ENCODE results near the gene AFF2.

AFF2 gene

GRCh38 chrX:148600131-148600530, 99.7 kb downstream of the AFF2 start:
- no peak overlapping the region for H2AFZ ChIP-seq (ENCODE audit: low read length)
- H2BK15ac ChIP-seq (ENCODE audit: low read length): no peak overlapping the region
- no peak overlapping the region for H4K8ac ChIP-seq (ENCODE audit: low read depth, low read length)
- no peak overlapping the region for H4K91ac ChIP-seq (ENCODE audit: low read depth, low read length, poor library complexity)
- H3K14ac ChIP-seq (ENCODE audit: low read length): no peak overlapping the region
- no peaks in the 10 kb centered on the region for H3K9me3 ChIP-seq (replicated peaks in 1 of 2; ENCODE audit: control insufficient read depth in 2 of 2, insufficient read depth in 1 of 2, low read depth in 1 of 2, low read length in 2 of 2)
- H2BK12ac ChIP-seq (ENCODE audit: low read length): no peak overlapping the region
- H3K27me3 ChIP-seq (ENCODE audit: control insufficient read depth in 3 of 3, insufficient read depth in 3 of 3, low read depth in 1 of 3, low read length in 3 of 3): no peaks in the 10 kb centered on the region
- no peaks in the 10 kb centered on the region for H3K4me1 ChIP-seq (ENCODE audit: control insufficient read depth in 2 of 2, insufficient read depth in 1 of 2, low read depth in 1 of 2, low read length in 2 of 2)
- H3K23ac ChIP-seq (ENCODE audit: low read depth, low read length, poor library complexity): no peak overlapping the region
- no peak overlapping the region for H3K18ac ChIP-seq (ENCODE audit: low read length)
- H3K79me1 ChIP-seq (ENCODE audit: low read depth, low read length): no peaks in the 10 kb centered on the region
- DNase-seq (ENCODE audit: low spot score): no peak
- H3K4me2 ChIP-seq (ENCODE audit: insufficient read depth, low read length, poor library complexity, severe bottlenecking): no peak overlapping the region
- no peak overlapping the region for H3K9ac ChIP-seq (ENCODE audit: low read depth, low read length, poor library complexity)
- no CpG with 5 or more reads among the region's 6 CpGs for WGBS, 2 donors (ENCODE audit: extremely low coverage in 2 of 2, insufficient read length in 2 of 2, insufficient replicate concordance in 1 of 2)
- H2BK120ac ChIP-seq (ENCODE audit: low read depth, low read length): no peak overlapping the region
- no peaks in the 10 kb centered on the region for H3K36me3 ChIP-seq (replicated peaks in 1 of 2; ENCODE audit: control insufficient read depth in 2 of 2, insufficient read depth in 2 of 2, low read length in 2 of 2)
- no peak overlapping the region for H3K27ac ChIP-seq (replicated peaks; ENCODE audit: low read length)
- no peak overlapping the region for H3K4ac ChIP-seq (ENCODE audit: low read length)
- no peak overlapping the region for H2BK5ac ChIP-seq (ENCODE audit: low read length)
- no peak overlapping the region for H3K4me3 ChIP-seq (ENCODE audit: low read length in 2 of 2)
- no peak overlapping the region for H2AK5ac ChIP-seq (ENCODE audit: low read depth, low read length)

GRCh38 chrX:148600581-148600980, 100.2 kb downstream of the AFF2 start:
- H3K9ac ChIP-seq (ENCODE audit: low read depth, low read length, poor library complexity): no peak overlapping the region
- no peak overlapping the region for H3K18ac ChIP-seq (ENCODE audit: low read length)
- no peaks in the 10 kb centered on the region for H3K9me3 ChIP-seq (replicated peaks in 1 of 2; ENCODE audit: control insufficient read depth in 2 of 2, insufficient read depth in 1 of 2, low read depth in 1 of 2, low read length in 2 of 2)
- no peak overlapping the region for H3K4me2 ChIP-seq (ENCODE audit: insufficient read depth, low read length, poor library complexity, severe bottlenecking)
- no peak overlapping the region for H2AK5ac ChIP-seq (ENCODE audit: low read depth, low read length)
- H3K36me3 ChIP-seq (replicated peaks in 1 of 2; ENCODE audit: control insufficient read depth in 2 of 2, insufficient read depth in 2 of 2, low read length in 2 of 2): no peaks in the 10 kb centered on the region
- H3K14ac ChIP-seq (ENCODE audit: low read length): no peak overlapping the region
- no peak overlapping the region for H3K4ac ChIP-seq (ENCODE audit: low read length)
- no peak for DNase-seq (ENCODE audit: low spot score)
- H3K23ac ChIP-seq (ENCODE audit: low read depth, low read length, poor library complexity): no peak overlapping the region
- no peak overlapping the region for H2BK12ac ChIP-seq (ENCODE audit: low read length)
- H3K27me3 ChIP-seq (ENCODE audit: control insufficient read depth in 3 of 3, insufficient read depth in 3 of 3, low read depth in 1 of 3, low read length in 3 of 3): no peaks in the 10 kb centered on the region
- H3K4me1 ChIP-seq (ENCODE audit: control insufficient read depth in 2 of 2, insufficient read depth in 1 of 2, low read depth in 1 of 2, low read length in 2 of 2): no peaks in the 10 kb centered on the region
- whole genome bisulfite sequencing, 2 donors (ENCODE audit: extremely low coverage in 2 of 2, insufficient read length in 2 of 2, insufficient replicate concordance in 1 of 2): no CpG with 5 or more reads among the region's 2 CpGs
- no peak overlapping the region for H3K4me3 ChIP-seq (ENCODE audit: low read length in 2 of 2)
- H4K91ac ChIP-seq (ENCODE audit: low read depth, low read length, poor library complexity): no peak overlapping the region
- H2BK120ac ChIP-seq (ENCODE audit: low read depth, low read length): no peak overlapping the region
- no peak overlapping the region for H4K8ac ChIP-seq (ENCODE audit: low read depth, low read length)
- no peak overlapping the region for H3K27ac ChIP-seq (replicated peaks; ENCODE audit: low read length)
- no peaks in the 10 kb centered on the region for H3K79me1 ChIP-seq (ENCODE audit: low read depth, low read length)
- H2BK15ac ChIP-seq (ENCODE audit: low read length): no peak overlapping the region
- no peak overlapping the region for H2AFZ ChIP-seq (ENCODE audit: low read length)
- H2BK5ac ChIP-seq (ENCODE audit: low read length): no peak overlapping the region

- Histone ChIP-seq H3K4ac (ENCODE audit: low read length) (no peak overlapping the region), H2AK5ac (ENCODE audit: low read depth, low read length) (no peak overlapping the region), H3K9ac (ENCODE audit: low read depth, low read length, poor library complexity) (no peak overlapping the region), H2BK120ac (ENCODE audit: low read depth, low read length) (no peak overlapping the region), H3K4me2 (ENCODE audit: insufficient read depth, low read length, poor library complexity, severe bottlenecking) (no peak overlapping the region), H3K4me3 (ENCODE audit: low read length in 2 of 2) (no peak overlapping the region), H3K27ac (replicated peaks; ENCODE audit: low read length) (no peak overlapping the region), H3K27me3 (ENCODE audit: control insufficient read depth in 3 of 3, insufficient read depth in 3 of 3, low read depth in 1 of 3, low read length in 3 of 3) (no peaks in the 10 kb centered on the region), H3K36me3 (replicated peaks in 1 of 2; ENCODE audit: control insufficient read depth in 2 of 2, insufficient read depth in 2 of 2, low read length in 2 of 2) (no peaks in the 10 kb centered on the region), H2BK12ac (ENCODE audit: low read length) (no peak overlapping the region), H3K79me1 (ENCODE audit: low read depth, low read length) (no peaks in the 10 kb centered on the region), H3K18ac (ENCODE audit: low read length) (no peak overlapping the region), H3K9me3 (replicated peaks in 1 of 2; ENCODE audit: control insufficient read depth in 2 of 2, insufficient read depth in 1 of 2, low read depth in 1 of 2, low read length in 2 of 2) (no peaks in the 10 kb centered on the region), H3K4me1 (ENCODE audit: control insufficient read depth in 2 of 2, insufficient read depth in 1 of 2, low read depth in 1 of 2, low read length in 2 of 2) (no peaks in the 10 kb centered on the region), H2BK5ac (ENCODE audit: low read length) (no peak overlapping the region), H4K8ac (ENCODE audit: low read depth, low read length) (no peak overlapping the region), H4K91ac (ENCODE audit: low read depth, low read length, poor library complexity) (no peak overlapping the region), H3K14ac (ENCODE audit: low read length) (no peak overlapping the region), H2AFZ (ENCODE audit: low read length) (no peak overlapping the region), H2BK15ac (ENCODE audit: low read length) (no peak overlapping the region), H3K23ac (ENCODE audit: low read depth, low read length, poor library complexity) (no peak overlapping the region)
- WGBS, 2 donors (ENCODE audit: extremely low coverage in 2 of 2, insufficient read length in 2 of 2, insufficient replicate concordance in 1 of 2): no CpG with 5 or more reads among the region's 4 CpGs
- no peak for DNase-seq (ENCODE audit: low spot score)
These were observed 100.6 kb downstream of the AFF2 start for GRCh38 chrX:148601034-148601433.

GRCh38 chrX:148609515-148610327, 109.3 kb downstream of the AFF2 start:
- H4K8ac ChIP-seq (ENCODE audit: low read depth, low read length): no peak overlapping the region

More at GRCh38 chrX:148609515-148610327, 109.3 kb downstream of the AFF2 start:
- H3K9ac ChIP-seq (ENCODE audit: low read depth, low read length, poor library complexity): no peak overlapping the region
- peaks cover 0 to 2% of the 10 kb centered on the region in 2 donors for H3K4me1 ChIP-seq (ENCODE audit: control insufficient read depth in 2 of 2, insufficient read depth in 1 of 2, low read depth in 1 of 2, low read length in 2 of 2)
- no CpG with 5 or more reads among the region's 4 CpGs for WGBS, 2 donors (ENCODE audit: extremely low coverage in 2 of 2, insufficient read length in 2 of 2, insufficient replicate concordance in 1 of 2)
- H2AFZ ChIP-seq (ENCODE audit: low read length): no peak overlapping the region
- H3K27ac ChIP-seq (replicated peaks; ENCODE audit: low read length): no peak overlapping the region
- H3K36me3 ChIP-seq (replicated peaks in 1 of 2; ENCODE audit: control insufficient read depth in 2 of 2, insufficient read depth in 2 of 2, low read length in 2 of 2): no peaks in the 10 kb centered on the region
- no peak overlapping the region for H3K4me3 ChIP-seq (ENCODE audit: low read length in 2 of 2)
- no peak overlapping the region for H4K91ac ChIP-seq (ENCODE audit: low read depth, low read length, poor library complexity)
- H3K79me1 ChIP-seq (ENCODE audit: low read depth, low read length): no peaks in the 10 kb centered on the region
- H2BK12ac ChIP-seq (ENCODE audit: low read length): no peak overlapping the region
- H3K18ac ChIP-seq (ENCODE audit: low read length): no peak overlapping the region
- H2AK5ac ChIP-seq (ENCODE audit: low read depth, low read length): no peak overlapping the region
- H2BK5ac ChIP-seq (ENCODE audit: low read length): no peak overlapping the region
- peak; percentile 9 for DNase-seq (ENCODE audit: low spot score)
- H3K4ac ChIP-seq (ENCODE audit: low read length): no peak overlapping the region
- no peak overlapping the region for H3K14ac ChIP-seq (ENCODE audit: low read length)
- H3K27me3 ChIP-seq (ENCODE audit: control insufficient read depth in 3 of 3, insufficient read depth in 3 of 3, low read depth in 1 of 3, low read length in 3 of 3): no peaks in the 10 kb centered on the region
- H3K4me2 ChIP-seq (ENCODE audit: insufficient read depth, low read length, poor library complexity, severe bottlenecking): no peak overlapping the region
- no peak overlapping the region for H2BK15ac ChIP-seq (ENCODE audit: low read length)
- no peaks in the 10 kb centered on the region for H3K9me3 ChIP-seq (replicated peaks in 1 of 2; ENCODE audit: control insufficient read depth in 2 of 2, insufficient read depth in 1 of 2, low read depth in 1 of 2, low read length in 2 of 2)
- no peak overlapping the region for H2BK120ac ChIP-seq (ENCODE audit: low read depth, low read length)
- H3K23ac ChIP-seq (ENCODE audit: low read depth, low read length, poor library complexity): no peak overlapping the region

Measured in neuronal stem cell (in vitro differentiated cells).